Measurements from ENCODE around the gene COL4A6.

- TF ChIP-seq EZH2 (IDR thresholded peaks at IDR 0.05; ENCODE audit: insufficient read depth, poor library complexity, severe bottlenecking) (no peak), EZH2phosphoT487 (IDR thresholded peaks at IDR 0.05; ENCODE audit: insufficient read depth, low read depth) (no peak)
Measured at GRCh38 chrX:108171671-108172070, 266.6 kb downstream of the COL4A6 start.
